SK-N-MC (cell line): ENCODE measurements around the gene TMEM244.

Experiments
- DNase-seq: peaks from one replicate; pipeline ENCODE4 v3.0.0-alpha.2; 2011; ENCODE audit warnings: low read depth, low spot score
- H3K27ac ChIP-seq: fragments of 200-600 bp; sonication (generic); 2 replicates; pipeline ENCODE4 v1.5.1; 2016; ENCODE audit warnings: mixed run types
- H3K36me3 ChIP-seq: fragments of 200-600 bp; sonication (generic); 2 replicates; pipeline ENCODE4 v1.6.1; 2017; ENCODE audit warnings: antibody characterized with exemption, low read length, mixed read lengths; ENCODE audit not compliant: insufficient read depth
- H3K4me3 ChIP-seq: fragments of 200-600 bp; sonication (generic); 2 replicates; pipeline ENCODE4 v1.5.1; 2016
- H3K9ac ChIP-seq: fragments of 200-600 bp; sonication (generic); 2 replicates; pipeline ENCODE4 v1.8.0; 2017; ENCODE audit warnings: mixed run types, mixed read lengths; ENCODE audit not compliant: insufficient read length
- H3K9me3 ChIP-seq: fragments of 200-600 bp; sonication (generic); 2 replicates; pipeline ENCODE4 v1.6.1; 2017; ENCODE audit warnings: low read depth, mild to moderate bottlenecking, antibody characterized with exemption, low read length, moderate library complexity, mixed read lengths
- EZH2 ChIP-seq: fragments of 200-600 bp; sonication (generic); IDR thresholded peaks from one replicate; pipeline ENCODE4 v1.6.1; 2017; ENCODE audit warnings: antibody characterized with exemption
- FOXP2 ChIP-seq: optimal IDR thresholded peaks from 2 replicates; pipeline ENCODE3; 2011; ENCODE audit warnings: mild to moderate bottlenecking, moderate library complexity; ENCODE audit not compliant: insufficient read depth; ENCODE audit errors: extremely low read length, control extremely low read depth
- POLR2AphosphoS5 ChIP-seq: IDR thresholded peaks from 2 replicates; pipeline ENCODE4 v1.6.1; 2012; ENCODE audit warnings: mild to moderate bottlenecking, low read depth, low read length, borderline replicate concordance

The TMEM244 gene

GRCh38 chr6:129875610-129876520 is 14.8 kb upstream of the TMEM244 start:
- 0 out of 2 replicates have a peak overlapping the region, but pooled peaks have one; percentile 16 for H3K4me3 ChIP-seq
- no peak for DNase-seq
- no peaks in the 10 kb centered on the region for H3K36me3 ChIP-seq
- no peak overlapping the region for H3K9ac ChIP-seq
- no peaks in the 10 kb centered on the region for H3K9me3 ChIP-seq
- 0 out of 2 replicates have a peak overlapping the region, but pooled peaks have one; percentile 20 for H3K27ac ChIP-seq
- TF ChIP-seq POLR2AphosphoS5 (no peak), FOXP2 (no peak), EZH2 (no peak)

DNA sequence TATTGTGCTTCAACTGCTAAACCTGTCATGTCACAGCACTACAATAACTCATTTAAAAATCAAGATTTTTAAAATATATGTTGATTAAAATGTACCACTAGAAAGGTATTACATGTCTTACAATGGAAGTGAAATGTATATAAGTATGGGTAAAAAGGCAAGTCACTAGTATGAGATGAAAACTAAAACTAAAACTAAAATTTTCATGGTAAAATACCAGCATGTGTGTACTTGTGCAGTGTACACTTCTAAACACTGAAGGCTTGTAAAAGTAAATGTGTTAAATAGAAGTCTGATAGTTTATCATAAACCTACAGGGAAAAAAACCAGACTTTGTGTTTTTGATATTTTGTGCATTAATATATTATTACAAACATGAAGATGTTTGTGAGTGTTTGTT is 13.7 kb upstream of the TMEM244 start:
- no peak overlapping the region for H3K4me3 ChIP-seq
- H3K9ac ChIP-seq: no peak overlapping the region
- no peak for TF ChIP-seq EZH2
- no peak for TF ChIP-seq FOXP2
- TF ChIP-seq POLR2AphosphoS5: no peak
- H3K36me3 ChIP-seq: no peaks in the 10 kb centered on the region
- H3K27ac ChIP-seq: peak overlapping the region; percentile 56; the same call in 1 of the 2 replicates
- H3K9me3 ChIP-seq: no peaks in the 10 kb centered on the region
- DNase-seq: no peak

DNA sequence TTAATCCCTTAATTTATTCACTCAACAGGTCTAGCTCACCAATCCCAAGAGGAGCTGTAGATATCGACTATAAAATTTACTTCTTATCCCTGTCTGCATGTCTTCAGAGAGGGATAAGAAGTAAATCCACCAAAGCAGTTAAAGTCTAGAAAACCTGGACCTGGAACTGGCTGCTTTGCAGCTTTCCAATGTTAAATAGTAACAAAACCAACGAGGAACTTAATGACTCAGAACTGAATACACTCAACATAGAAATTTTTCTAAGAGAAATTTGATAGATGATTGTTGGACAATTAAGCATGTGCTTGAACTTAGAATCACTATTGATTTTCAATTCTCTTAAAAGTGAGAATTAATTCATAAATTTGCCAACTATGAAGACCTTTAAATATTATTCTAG is 11.5 kb upstream of the TMEM244 start:
- H3K36me3 ChIP-seq: no peaks in the 10 kb centered on the region
- no peak overlapping the region for H3K27ac ChIP-seq
- no peaks in the 10 kb centered on the region for H3K9me3 ChIP-seq
- H3K9ac ChIP-seq: no peak overlapping the region
- DNase-seq: no peak
- H3K4me3 ChIP-seq: no peak overlapping the region
- TF ChIP-seq FOXP2 (no peak), POLR2AphosphoS5 (no peak), EZH2 (no peak)

- H3K27ac ChIP-seq: no peak overlapping the region
- H3K4me3 ChIP-seq: no peak overlapping the region
- no peaks in the 10 kb centered on the region for H3K36me3 ChIP-seq
- TF ChIP-seq EZH2: no peak
- TF ChIP-seq FOXP2: no peak
- no peak for TF ChIP-seq POLR2AphosphoS5
- no peak for DNase-seq
- no peaks in the 10 kb centered on the region for H3K9me3 ChIP-seq
- no peak overlapping the region for H3K9ac ChIP-seq
Measured at GRCh38 chr6:129871221-129871620, 10.1 kb upstream of the TMEM244 start.

- Histone ChIP-seq H3K4me3 (no peak overlapping the region), H3K9me3 (no peaks in the 10 kb centered on the region), H3K36me3 (no peaks in the 10 kb centered on the region), H3K27ac (no peak overlapping the region), H3K9ac (no peak overlapping the region)
- DNase-seq: no peak
- no peak for TF ChIP-seq POLR2AphosphoS5
- no peak for TF ChIP-seq EZH2
- TF ChIP-seq FOXP2: no peak
Measured at GRCh38 chr6:129867403-129867802, 6.3 kb upstream of the TMEM244 start.

- Histone ChIP-seq H3K9me3 (no peaks in the 10 kb centered on the region), H3K36me3 (no peaks in the 10 kb centered on the region)
- no peak for TF ChIP-seq POLR2AphosphoS5
- TF ChIP-seq EZH2: no peak
- no peak for TF ChIP-seq FOXP2
Measured at GRCh38 chr6:129866688-129867087, 5.6 kb upstream of the TMEM244 start.

DNA sequence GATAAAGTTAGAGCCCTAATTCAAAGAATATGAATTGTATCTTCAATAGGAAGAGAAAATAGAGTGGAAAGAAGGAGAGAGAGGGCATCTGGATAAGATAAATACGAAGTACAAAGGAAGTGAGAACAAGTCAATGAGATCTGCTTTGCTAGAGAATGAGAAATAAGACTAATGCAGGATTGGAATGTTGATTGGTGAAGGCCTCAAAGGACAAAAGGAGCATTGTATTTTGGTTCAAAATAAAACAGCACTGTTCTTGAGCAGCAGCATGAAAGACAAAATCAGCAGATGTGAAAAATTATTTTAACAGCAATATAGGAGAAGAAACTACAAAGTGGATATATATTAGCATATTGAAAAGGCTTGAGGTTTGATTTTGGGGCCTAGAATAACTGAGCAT is 5.1 kb upstream of the TMEM244 start:
- Histone ChIP-seq H3K36me3 (no peaks in the 10 kb centered on the region), H3K9ac (no peak overlapping the region), H3K27ac (no peak overlapping the region), H3K4me3 (no peak overlapping the region), H3K9me3 (no peaks in the 10 kb centered on the region)
- no peak for DNase-seq
- TF ChIP-seq POLR2AphosphoS5 (no peak), FOXP2 (no peak)

More at GRCh38 chr6:129866688-129867087, 5.6 kb upstream of the TMEM244 start:
- no peak for DNase-seq
- H3K27ac ChIP-seq: no peak overlapping the region
- no peak overlapping the region for H3K9ac ChIP-seq
- no peak overlapping the region for H3K4me3 ChIP-seq

DNA sequence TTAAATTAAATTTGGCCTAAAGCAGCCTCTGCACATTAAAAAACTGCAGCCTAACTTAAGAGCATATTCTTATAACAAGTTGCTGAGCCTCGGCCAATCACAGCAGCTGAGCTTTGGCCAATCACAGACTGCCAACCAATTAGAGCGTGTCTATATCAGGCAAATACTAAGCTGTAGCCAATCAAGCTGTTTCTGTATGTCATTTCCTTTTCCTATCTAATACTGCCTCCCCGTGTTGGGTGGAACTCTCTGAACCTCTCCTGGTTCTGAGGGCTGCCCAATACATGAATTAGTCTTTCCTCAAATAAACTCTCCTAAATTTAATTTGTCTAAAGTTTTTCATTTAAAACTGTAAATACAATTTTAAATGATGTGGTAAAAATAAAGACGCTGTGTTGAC is 3.9 kb upstream of the TMEM244 start:
- no peak overlapping the region for H3K4me3 ChIP-seq
- no peaks in the 10 kb centered on the region for H3K9me3 ChIP-seq
- no peak for TF ChIP-seq EZH2
- TF ChIP-seq POLR2AphosphoS5: no peak
- TF ChIP-seq FOXP2: no peak
- no peak overlapping the region for H3K27ac ChIP-seq
- H3K9ac ChIP-seq: no peak overlapping the region
- no peak for DNase-seq
- no peaks in the 10 kb centered on the region for H3K36me3 ChIP-seq
